ENCODE results near the gene TMX1. TPM values are rescaled to one million over a fixed set of nuclear protein-coding genes. Genes with fewer than 3 reads are reported as not detected.
A peak's percentile ranks its signal among the peaks of the same experiment; 100 is the strongest.

The TMX1 gene
- total RNA-seq (48.5 TPM), polyA plus RNA-seq (19.2 TPM)

- H3K36me3 ChIP-seq (ENCODE audit: insufficient read depth): no peaks in the 10 kb centered on the region
- peak; percentile 99 for DNase-seq (ENCODE audit: extremely low spot score)
- WGBS: under 1% methylated on average over 65 of the region's 65 CpGs
- H3K4me3 ChIP-seq (ENCODE audit: low read depth, low read length): peak within 1 kb of the TSS; percentile 82
- no peaks in the 10 kb centered on the region for H3K4me1 ChIP-seq (ENCODE audit: insufficient read depth)
- peak within 1 kb of the TSS; percentile 79 for H3K27ac ChIP-seq (ENCODE audit: low read depth)
These were observed at the start of gene TMX1 for GRCh38 chr14:51239813-51240803. Gene TMX1 (plus strand): TSS chr14:51240247. CDS start chr14:51240293, 46 bp downstream.

GRCh38 chr14:51201890-51202289 lies 38.2 kb upstream of the TMX1 start:
- 92% methylated on average over 2 of the region's 2 CpGs for WGBS
- H3K4me3 ChIP-seq (ENCODE audit: low read depth, low read length): no peak overlapping the region
- H3K36me3 ChIP-seq (ENCODE audit: insufficient read depth): no peaks in the 10 kb centered on the region
- H3K27ac ChIP-seq (ENCODE audit: low read depth): no peak overlapping the region
- DNase-seq (ENCODE audit: extremely low spot score): no peak
- no peaks in the 10 kb centered on the region for H3K4me1 ChIP-seq (ENCODE audit: insufficient read depth)

DNA sequence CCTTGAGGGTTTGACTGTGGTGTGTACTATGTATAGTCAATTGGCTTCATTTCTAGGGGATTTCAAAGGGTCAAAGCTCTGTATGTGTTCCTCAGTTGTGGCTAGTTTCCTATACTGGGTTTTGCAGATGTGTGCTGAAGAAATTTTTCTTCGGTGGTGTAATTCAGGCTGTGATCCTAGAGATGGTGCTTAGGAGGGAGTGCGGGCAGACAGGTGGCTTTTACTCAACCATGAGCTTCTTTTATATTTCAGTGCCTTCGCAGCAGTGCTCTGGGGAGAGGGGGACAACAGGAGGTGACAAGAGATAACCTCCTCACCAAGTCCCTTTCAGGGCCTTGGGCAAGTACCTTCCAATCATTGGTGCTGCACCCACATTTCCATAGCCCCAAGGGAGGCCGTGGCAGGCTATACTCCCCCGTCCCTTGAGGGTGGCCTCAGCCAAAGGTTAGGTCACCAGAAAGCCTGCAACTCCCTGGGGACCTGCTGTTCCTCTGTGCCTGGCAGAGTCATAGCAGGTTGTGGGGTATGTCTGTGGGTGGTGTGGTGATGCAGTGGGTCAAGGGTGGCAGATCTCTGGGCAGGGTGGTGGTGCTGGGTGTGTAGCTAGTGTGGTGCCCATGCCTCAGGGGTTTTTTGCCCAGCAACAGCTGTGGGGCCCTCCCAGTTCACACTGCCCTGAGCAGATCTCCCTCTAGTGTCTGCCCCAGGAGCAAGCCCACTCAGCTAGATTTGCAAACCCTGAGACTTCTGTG lies 37.0 kb upstream of the TMX1 start:
- H3K4me1 ChIP-seq (ENCODE audit: insufficient read depth): no peaks in the 10 kb centered on the region
- DNase-seq (ENCODE audit: extremely low spot score): no peak
- no peak overlapping the region for H3K27ac ChIP-seq (ENCODE audit: low read depth)
- 88% methylated on average over 5 of the region's 5 CpGs for WGBS
- H3K4me3 ChIP-seq (ENCODE audit: low read depth, low read length): no peak overlapping the region
- no peaks in the 10 kb centered on the region for H3K36me3 ChIP-seq (ENCODE audit: insufficient read depth)

GRCh38 chr14:51203881-51204280 lies 36.2 kb upstream of the TMX1 start:
- 89% methylated on average over 3 of the region's 3 CpGs for WGBS
- no peaks in the 10 kb centered on the region for H3K4me1 ChIP-seq (ENCODE audit: insufficient read depth)
- no peak for DNase-seq (ENCODE audit: extremely low spot score)
- H3K36me3 ChIP-seq (ENCODE audit: insufficient read depth): no peaks in the 10 kb centered on the region
- no peak overlapping the region for H3K27ac ChIP-seq (ENCODE audit: low read depth)
- H3K4me3 ChIP-seq (ENCODE audit: low read depth, low read length): no peak overlapping the region

DNA sequence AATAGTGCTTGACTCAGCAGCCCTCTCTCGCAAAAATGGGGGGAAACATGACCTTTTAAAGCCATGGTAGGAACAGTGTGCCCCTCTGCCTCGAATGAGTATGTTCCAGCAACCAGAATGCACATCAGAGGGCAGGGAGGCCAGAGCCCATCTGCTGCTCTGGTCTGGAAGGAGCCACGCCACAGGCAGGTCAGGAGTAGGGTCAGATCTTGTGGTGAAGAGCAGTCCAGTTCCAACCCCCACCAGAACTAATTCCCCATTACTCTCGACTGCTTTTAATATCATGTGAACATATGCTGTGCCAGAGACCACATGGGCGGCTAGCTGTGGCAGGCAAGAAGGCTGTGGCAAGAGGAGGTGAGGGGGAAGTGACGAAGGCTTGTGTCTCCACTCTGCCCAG lies 34.6 kb upstream of the TMX1 start:
- Histone ChIP-seq H3K36me3 (ENCODE audit: insufficient read depth) (no peaks in the 10 kb centered on the region), H3K27ac (ENCODE audit: low read depth) (no peak overlapping the region), H3K4me1 (ENCODE audit: insufficient read depth) (no peaks in the 10 kb centered on the region), H3K4me3 (ENCODE audit: low read depth, low read length) (no peak overlapping the region)
- 76% methylated on average over 6 of the region's 6 CpGs for WGBS
- DNase-seq (ENCODE audit: extremely low spot score): no peak

DNA sequence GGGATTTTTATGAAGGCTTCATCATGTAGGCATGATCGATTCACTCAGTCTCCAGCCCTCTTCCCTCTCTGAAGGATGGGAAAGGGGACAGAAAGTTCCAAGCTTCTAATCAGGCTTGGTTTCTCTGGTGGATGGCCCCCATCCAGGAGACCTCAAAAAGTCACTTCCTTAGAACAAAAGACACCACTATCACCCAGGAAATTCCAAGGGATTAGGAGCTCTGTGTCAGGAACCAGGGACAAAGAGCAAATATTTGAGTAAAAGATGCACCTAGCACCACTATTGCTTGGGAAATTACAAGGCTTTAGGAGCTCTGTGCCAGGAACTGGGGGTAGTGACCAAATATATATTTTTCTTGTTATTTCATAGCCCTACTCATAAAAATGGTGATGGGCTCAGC lies 33.6 kb upstream of the TMX1 start:
- no peaks in the 10 kb centered on the region for H3K4me1 ChIP-seq (ENCODE audit: insufficient read depth)
- H3K4me3 ChIP-seq (ENCODE audit: low read depth, low read length): no peak overlapping the region
- DNase-seq (ENCODE audit: extremely low spot score): no peak
- WGBS: 87% methylated on average over 1 of the region's 1 CpG
- H3K36me3 ChIP-seq (ENCODE audit: insufficient read depth): no peaks in the 10 kb centered on the region
- H3K27ac ChIP-seq (ENCODE audit: low read depth): no peak overlapping the region

- H3K36me3 ChIP-seq (ENCODE audit: insufficient read depth): no peaks in the 10 kb centered on the region
- H3K4me3 ChIP-seq (ENCODE audit: low read depth, low read length): no peak overlapping the region
- no peak for DNase-seq (ENCODE audit: extremely low spot score)
- H3K27ac ChIP-seq (ENCODE audit: low read depth): no peak overlapping the region
- WGBS: 53% methylated on average over 5 of the region's 5 CpGs
- no peaks in the 10 kb centered on the region for H3K4me1 ChIP-seq (ENCODE audit: insufficient read depth)
These were observed 32.4 kb upstream of the TMX1 start for GRCh38 chr14:51207621-51208020.

GRCh38 chr14:51208982-51209381 lies 31.1 kb upstream of the TMX1 start:
- no peak overlapping the region for H3K4me3 ChIP-seq (ENCODE audit: low read depth, low read length)
- WGBS: 92% methylated on average over 1 of the region's 1 CpG
- no peaks in the 10 kb centered on the region for H3K4me1 ChIP-seq (ENCODE audit: insufficient read depth)
- no peak overlapping the region for H3K27ac ChIP-seq (ENCODE audit: low read depth)
- no peaks in the 10 kb centered on the region for H3K36me3 ChIP-seq (ENCODE audit: insufficient read depth)
- DNase-seq (ENCODE audit: extremely low spot score): no peak

- H3K36me3 ChIP-seq (ENCODE audit: insufficient read depth): no peaks in the 10 kb centered on the region
- no peaks in the 10 kb centered on the region for H3K4me1 ChIP-seq (ENCODE audit: insufficient read depth)
- H3K27ac ChIP-seq (ENCODE audit: low read depth): no peak overlapping the region
- WGBS: 51% methylated on average over 1 of the region's 1 CpG
- no peak for DNase-seq (ENCODE audit: extremely low spot score)
- H3K4me3 ChIP-seq (ENCODE audit: low read depth, low read length): no peak overlapping the region
These were observed 30.6 kb upstream of the TMX1 start for GRCh38 chr14:51209457-51209856.

DNA sequence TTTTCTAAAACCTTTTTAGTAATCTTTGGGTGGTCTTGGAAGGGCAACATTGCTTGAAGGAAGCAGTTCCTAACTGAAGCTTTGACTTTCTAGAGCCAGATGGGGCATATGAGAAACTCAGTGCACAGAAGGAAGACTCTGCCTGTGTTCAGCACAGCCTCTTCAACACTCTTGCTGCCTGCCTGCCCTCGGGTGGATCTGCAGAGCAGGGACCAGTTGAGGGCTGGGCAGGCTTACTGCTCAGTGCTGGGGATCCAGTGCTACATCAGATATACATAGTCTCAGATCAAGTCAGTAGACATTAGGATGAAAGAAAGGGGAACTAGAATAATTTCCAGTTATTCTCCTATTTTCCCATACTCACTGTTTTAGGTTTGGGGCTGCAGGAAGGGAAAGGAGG lies 29.5 kb upstream of the TMX1 start:
- no peak for DNase-seq (ENCODE audit: extremely low spot score)
- H3K36me3 ChIP-seq (ENCODE audit: insufficient read depth): no peaks in the 10 kb centered on the region
- H3K27ac ChIP-seq (ENCODE audit: low read depth): no peak overlapping the region
- H3K4me3 ChIP-seq (ENCODE audit: low read depth, low read length): no peak overlapping the region
- 38% methylated on average over 1 of the region's 1 CpG for WGBS
- no peaks in the 10 kb centered on the region for H3K4me1 ChIP-seq (ENCODE audit: insufficient read depth)

- no peak overlapping the region for H3K27ac ChIP-seq (ENCODE audit: low read depth)
- no peak overlapping the region for H3K4me3 ChIP-seq (ENCODE audit: low read depth, low read length)
- no peaks in the 10 kb centered on the region for H3K36me3 ChIP-seq (ENCODE audit: insufficient read depth)
- no peak for DNase-seq (ENCODE audit: extremely low spot score)
- H3K4me1 ChIP-seq (ENCODE audit: insufficient read depth): no peaks in the 10 kb centered on the region
These were observed 28.9 kb upstream of the TMX1 start for GRCh38 chr14:51211149-51211548.

DNA sequence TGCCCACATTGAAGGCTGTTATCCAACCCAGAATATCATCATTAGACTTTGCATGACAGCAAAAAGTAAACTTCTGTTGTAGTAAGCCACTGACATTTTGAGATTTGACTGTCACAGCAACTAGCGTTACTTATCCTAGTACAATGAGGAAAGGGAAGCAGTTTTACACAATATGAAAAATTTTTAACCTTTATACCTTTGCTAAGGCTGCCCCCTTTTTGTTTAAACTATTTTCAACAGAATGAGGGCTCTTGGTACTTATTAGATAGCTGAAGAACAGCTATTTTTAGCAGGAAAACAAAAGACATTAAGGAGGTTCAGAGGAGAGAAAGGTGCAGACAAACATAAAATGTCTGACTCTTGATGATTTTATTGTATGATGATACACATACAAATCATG lies 23.4 kb upstream of the TMX1 start:
- WGBS: 74% methylated on average over 1 of the region's 1 CpG
- no peak for DNase-seq (ENCODE audit: extremely low spot score)
- no peaks in the 10 kb centered on the region for H3K36me3 ChIP-seq (ENCODE audit: insufficient read depth)
- H3K4me1 ChIP-seq (ENCODE audit: insufficient read depth): no peaks in the 10 kb centered on the region
- no peak overlapping the region for H3K4me3 ChIP-seq (ENCODE audit: low read depth, low read length)
- no peak overlapping the region for H3K27ac ChIP-seq (ENCODE audit: low read depth)

DNA sequence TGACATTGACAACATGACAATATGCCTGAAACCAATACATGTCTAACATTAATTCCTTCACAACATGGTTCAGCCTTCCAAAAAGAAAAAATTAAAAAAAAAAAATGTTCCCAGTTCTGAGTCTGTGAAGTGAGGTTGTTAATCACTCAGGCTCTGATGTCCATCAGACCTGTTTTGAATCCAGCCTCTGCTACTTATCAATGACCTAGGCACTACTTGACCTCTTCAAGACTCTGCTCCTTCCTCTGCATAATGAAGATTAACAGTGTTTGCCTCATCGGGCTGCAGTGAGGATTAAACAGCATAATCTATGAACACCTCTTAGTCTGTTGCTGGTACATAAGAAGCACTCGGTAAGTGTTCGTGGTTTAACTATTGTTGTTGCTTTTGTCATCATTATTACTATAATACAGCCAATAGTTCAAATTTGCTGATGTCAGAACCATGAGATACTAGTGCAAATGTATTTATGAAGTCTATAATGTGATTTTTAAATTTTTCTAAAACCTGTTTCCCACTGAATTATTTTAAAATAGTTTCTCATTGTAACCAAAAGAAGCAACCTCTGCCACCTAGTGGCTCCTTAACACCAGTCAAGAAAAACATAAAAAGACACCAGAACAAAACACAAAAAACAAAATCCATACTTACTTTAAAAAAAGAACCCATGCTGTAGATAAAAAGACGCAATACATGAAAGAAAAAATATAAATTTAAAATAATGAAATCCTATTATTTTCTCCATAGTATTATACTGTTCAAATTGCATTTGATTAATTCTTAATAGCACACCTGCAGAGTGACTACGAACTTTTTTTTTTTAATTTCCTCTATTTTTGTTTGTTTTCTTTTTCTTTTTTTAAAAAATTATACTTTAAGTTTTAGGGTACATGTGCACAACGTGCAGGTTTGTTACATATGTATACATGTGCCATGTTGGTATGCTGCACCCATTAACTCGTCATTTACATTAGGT lies 20.3 kb upstream of the TMX1 start:
- whole genome bisulfite sequencing: 64% methylated on average over 7 of the region's 7 CpGs
- H3K27ac ChIP-seq (ENCODE audit: low read depth): no peak overlapping the region
- DNase-seq (ENCODE audit: extremely low spot score): no peak
- H3K4me3 ChIP-seq (ENCODE audit: low read depth, low read length): no peak overlapping the region
- no peaks in the 10 kb centered on the region for H3K36me3 ChIP-seq (ENCODE audit: insufficient read depth)
- no peaks in the 10 kb centered on the region for H3K4me1 ChIP-seq (ENCODE audit: insufficient read depth)

Data from urinary bladder (tissue), 4 donors.